ENCODE measurements around the gene ATP5PD.

ATP5PD gene

GRCh38 chr17:74994440-74994839 is 52.3 kb downstream of the ATP5PD start:
- DNase-seq = no peak
- Histone ChIP-seq H3K9me3 (no peaks in the 10 kb centered on the region), H3K4me3 (ENCODE audit: low read depth, low read length) (no peak overlapping the region), H3K27me3 (no peaks in the 10 kb centered on the region), H3K36me3 (peaks cover 2% of the 10 kb centered on the region; the same call in 1 of the 2 replicates), H3K4me1 (no peaks in the 10 kb centered on the region)
- TF ChIP-seq CTCF (IDR thresholded peaks at IDR 0.05; ENCODE audit: low read depth, low read length) = no peak

- DNase-seq = no peak
- TF ChIP-seq CTCF (IDR thresholded peaks at IDR 0.05; ENCODE audit: low read depth, low read length) = no peak
- H3K4me3 ChIP-seq (ENCODE audit: low read depth, low read length) = no peak overlapping the region
- peaks cover 7% of the 10 kb centered on the region for H3K4me1 ChIP-seq
- H3K9me3 ChIP-seq = no peaks in the 10 kb centered on the region
- no peaks in the 10 kb centered on the region for H3K36me3 ChIP-seq
- H3K27me3 ChIP-seq = no peaks in the 10 kb centered on the region
Measured at GRCh38 chr17:74992223-74992622, 54.5 kb downstream of the ATP5PD start.

- Histone ChIP-seq H3K36me3 (no peaks in the 10 kb centered on the region), H3K9me3 (no peaks in the 10 kb centered on the region), H3K4me1 (peaks cover 7% of the 10 kb centered on the region), H3K4me3 (ENCODE audit: low read depth, low read length) (no peak overlapping the region), H3K27me3 (no peaks in the 10 kb centered on the region)
- no peak for DNase-seq
- no peak for TF ChIP-seq CTCF (IDR thresholded peaks at IDR 0.05; ENCODE audit: low read depth, low read length)
Measured at GRCh38 chr17:74990581-74991105, 56.1 kb downstream of the ATP5PD start.

All from BE2C (cell line).